UCSD-AML1 (cell line): ENCODE measurements around the gene LRRC4.

Source experiments
- DNase-seq: peaks from one replicate; lab custom pipeline; 2025; ENCODE audit not compliant: unreplicated experiment; lab: John Stamatoyannopoulos, UW

The LRRC4 gene, protein sequence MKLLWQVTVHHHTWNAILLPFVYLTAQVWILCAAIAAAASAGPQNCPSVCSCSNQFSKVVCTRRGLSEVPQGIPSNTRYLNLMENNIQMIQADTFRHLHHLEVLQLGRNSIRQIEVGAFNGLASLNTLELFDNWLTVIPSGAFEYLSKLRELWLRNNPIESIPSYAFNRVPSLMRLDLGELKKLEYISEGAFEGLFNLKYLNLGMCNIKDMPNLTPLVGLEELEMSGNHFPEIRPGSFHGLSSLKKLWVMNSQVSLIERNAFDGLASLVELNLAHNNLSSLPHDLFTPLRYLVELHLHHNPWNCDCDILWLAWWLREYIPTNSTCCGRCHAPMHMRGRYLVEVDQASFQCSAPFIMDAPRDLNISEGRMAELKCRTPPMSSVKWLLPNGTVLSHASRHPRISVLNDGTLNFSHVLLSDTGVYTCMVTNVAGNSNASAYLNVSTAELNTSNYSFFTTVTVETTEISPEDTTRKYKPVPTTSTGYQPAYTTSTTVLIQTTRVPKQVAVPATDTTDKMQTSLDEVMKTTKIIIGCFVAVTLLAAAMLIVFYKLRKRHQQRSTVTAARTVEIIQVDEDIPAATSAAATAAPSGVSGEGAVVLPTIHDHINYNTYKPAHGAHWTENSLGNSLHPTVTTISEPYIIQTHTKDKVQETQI

GRCh38 chr7:128030654-128031611, at the start of gene LRRC4:
TSS of gene LRRC4 (minus strand) at chr7:128031437. CDS start at chr7:128030640, 797 bp downstream.
- DNase-seq = peak; percentile 47

GRCh38 chr7:128080169-128080568, 48.9 kb upstream of the LRRC4 start:
- no peak for DNase-seq

GRCh38 chr7:128078309-128078708, 47.1 kb upstream of the LRRC4 start:
- DNase-seq = no peak

GRCh38 chr7:128076796-128077271, 45.6 kb upstream of the LRRC4 start:
- DNase-seq = peak; percentile 20

DNA sequence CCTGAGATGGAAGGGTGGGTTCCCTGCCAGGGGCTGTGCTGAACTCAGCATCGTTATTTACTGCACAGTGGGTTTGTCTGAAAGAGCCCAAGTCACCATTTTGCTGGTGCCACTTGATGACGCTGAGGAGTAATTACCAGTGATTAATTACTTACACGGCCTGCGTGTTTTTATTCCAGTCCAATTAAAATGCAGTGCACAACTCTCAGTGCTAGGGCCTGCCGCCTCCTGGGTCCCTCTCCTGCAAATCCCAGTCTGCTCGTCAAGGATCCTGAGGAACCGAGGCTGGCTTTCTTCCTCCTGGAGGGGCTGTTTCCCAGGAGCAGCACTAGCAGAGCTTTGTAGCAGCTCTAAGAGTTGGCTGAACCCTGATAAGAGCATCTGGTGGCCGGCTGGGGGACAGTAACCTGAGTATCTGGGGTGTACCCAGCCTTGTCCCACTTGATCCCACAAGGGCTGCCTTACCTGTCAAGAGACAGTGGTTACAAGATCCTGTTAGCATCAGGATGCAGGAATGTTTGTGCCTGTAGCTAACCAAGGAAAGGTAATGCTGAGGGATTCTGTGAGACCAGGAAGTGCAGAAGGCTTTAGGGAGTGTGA, 45.1 kb upstream of the LRRC4 start:
- no peak for DNase-seq

- DNase-seq = no peak
These were observed 44.2 kb upstream of the LRRC4 start for GRCh38 chr7:128075242-128076095.

DNA sequence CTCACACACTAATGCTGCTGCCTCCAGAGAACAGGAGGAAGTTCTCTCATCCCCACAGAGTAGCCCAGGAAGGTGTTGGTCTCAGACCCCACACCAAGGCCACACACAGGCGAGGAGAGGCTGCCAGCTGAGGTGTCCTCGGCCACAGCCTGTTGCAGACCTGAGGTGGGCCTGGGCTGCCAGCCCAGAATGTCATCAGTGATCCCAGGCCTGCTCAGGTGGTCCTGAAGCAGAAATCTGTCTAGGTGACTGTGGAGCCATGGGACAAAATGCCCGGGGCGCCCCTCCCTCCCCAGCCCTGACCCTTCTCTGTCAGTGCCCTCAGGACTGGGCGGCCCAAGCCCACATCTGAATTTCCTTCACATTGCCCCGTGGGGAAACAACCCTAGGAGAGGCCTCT, 43.5 kb upstream of the LRRC4 start:
- no peak for DNase-seq

- DNase-seq = no peak
These were observed 43.1 kb upstream of the LRRC4 start for GRCh38 chr7:128074336-128074735.

- no peak for DNase-seq
These were observed 42.6 kb upstream of the LRRC4 start for GRCh38 chr7:128073671-128074310.

- DNase-seq = no peak
These were observed 40.6 kb upstream of the LRRC4 start for GRCh38 chr7:128071801-128072200.

DNA sequence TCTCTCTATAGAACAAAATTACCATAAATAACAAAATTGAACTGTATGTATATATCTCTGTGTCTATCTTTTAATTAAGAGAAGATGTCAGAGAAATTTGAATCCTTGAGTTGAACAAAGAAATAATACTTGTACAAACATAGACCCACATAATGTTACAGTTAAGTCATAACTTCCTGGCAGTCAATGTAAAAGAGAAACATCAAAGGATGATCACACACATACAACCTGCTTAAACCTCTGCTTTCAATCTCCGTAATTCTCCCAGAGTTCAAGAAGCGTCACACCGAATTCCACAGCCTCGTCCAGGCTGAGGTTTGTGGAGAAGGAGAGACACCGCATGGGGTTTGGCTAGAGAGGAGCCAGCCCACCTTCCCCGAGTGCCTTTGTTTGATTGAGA, 40.1 kb upstream of the LRRC4 start:
- no peak for DNase-seq

GRCh38 chr7:128069373-128070364, 38.4 kb upstream of the LRRC4 start:
- DNase-seq = no peak

GRCh38 chr7:128068785-128069184, 37.5 kb upstream of the LRRC4 start:
- no peak for DNase-seq

DNA sequence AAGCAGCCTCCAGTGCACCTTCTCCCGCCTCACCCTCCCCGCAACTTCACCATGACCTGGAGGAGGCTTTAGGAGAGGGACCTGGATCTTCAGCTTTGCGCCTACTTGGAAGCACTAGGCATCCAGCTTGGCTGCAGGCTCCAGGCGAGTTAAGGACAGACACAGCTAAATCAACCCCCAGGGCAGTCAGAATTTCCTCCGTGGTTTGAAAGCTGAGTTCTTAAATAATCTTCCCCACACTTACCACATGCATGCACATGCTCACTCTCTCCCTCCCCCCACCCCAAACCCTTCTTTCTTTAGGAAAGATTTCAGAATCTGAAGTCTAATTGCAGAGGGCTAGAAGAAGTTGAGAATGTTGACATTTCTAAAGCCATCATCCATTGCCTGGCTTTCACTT, 36.7 kb upstream of the LRRC4 start:
- DNase-seq = no peak

DNA sequence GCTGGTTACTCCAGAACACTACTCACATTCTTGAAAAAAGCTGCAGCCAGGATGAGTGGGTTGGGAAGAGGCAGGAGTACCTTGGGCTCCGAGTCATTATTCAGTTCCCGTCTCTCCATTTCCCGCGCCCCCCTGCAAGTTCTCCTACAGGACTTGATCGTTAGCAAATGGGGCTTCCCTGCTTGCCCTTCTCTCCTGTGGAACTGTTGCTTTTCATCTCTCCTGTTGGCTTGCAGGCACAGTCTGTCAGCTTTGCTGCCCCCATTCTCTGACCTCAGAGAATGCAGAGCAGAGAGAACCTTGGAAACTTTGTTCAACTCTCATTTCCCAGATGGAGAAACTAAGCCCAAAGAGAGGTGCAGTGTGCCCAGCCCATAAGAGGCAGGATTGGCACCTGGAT, 35.6 kb upstream of the LRRC4 start:
- DNase-seq = no peak

DNA sequence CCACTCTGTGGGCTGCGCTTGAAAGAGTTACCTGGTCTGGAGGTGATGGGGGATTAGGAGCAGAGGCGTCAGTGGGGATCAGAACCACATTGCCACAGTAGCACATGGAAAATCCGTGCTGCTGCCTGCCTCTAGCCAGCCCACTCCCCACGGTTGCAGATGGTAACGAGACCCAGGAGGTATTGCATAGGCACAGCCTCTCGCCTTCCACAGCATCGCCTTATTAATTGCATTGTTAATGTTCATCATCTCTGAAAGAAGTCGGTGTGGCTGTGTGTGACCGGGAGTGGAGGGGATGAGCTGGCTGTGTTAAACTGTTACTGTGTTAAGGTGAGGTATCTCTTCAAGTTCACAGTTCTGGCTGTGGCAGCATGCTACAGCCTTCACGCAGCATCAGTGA, 35.2 kb upstream of the LRRC4 start:
- no peak for DNase-seq

DNA sequence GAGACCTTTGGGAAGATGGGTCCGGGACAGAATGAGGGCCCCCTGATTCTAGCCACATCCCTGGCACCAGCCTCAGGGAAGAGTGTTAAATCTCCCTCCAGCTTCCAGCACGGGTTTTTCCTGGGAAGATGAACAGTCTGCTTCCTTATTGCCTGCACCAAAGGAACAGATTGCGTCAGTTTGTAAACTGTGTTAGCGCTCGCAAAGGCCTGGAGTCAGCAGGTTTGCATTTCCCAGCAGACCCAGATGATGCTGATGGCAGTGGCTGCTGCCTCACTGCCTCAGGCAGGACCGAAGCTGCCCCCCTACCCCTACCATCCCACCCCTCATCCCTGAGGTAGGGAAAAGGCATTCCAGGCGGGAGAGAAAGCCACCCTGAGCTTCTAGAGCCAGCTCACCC, 34.6 kb upstream of the LRRC4 start:
- no peak for DNase-seq

DNA sequence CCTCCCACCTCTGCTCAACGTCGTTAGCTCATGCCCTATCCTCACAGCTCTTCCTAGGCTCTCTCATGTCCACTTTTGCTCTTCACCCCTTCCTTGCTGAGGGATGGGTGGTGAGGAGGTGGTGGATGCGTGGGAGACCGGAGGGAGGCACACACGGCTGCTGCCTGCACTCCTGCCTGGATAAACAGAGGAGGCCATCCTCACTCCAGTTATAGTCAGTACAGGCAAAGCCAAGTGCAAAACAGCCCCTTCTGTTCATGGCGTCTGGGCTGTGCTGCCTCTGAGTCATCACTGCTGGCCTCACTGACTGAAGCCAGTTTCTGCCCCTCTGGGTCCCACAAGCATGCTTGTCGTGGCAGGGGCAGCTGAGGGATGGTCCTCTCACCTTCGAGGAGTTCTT, 31.9 kb upstream of the LRRC4 start:
- no peak for DNase-seq
